Endothelial cell (in vitro differentiated cells): ENCODE measurements around the gene TMCO1. TPM values are rescaled to one million over a fixed set of nuclear protein-coding genes. Genes with fewer than 3 reads are reported as not detected.
"Not testable (repeated sequence)": the region's sequence is repeated elsewhere in the genome, so short reads cannot be mapped to it uniquely, and the experiment has no call there.

ENCODE experiments used
- DNase-seq: peaks from one replicate; pipeline ENCODE4 v3.0.0; 2021; ENCODE audit warnings: low spot score
- H3K27ac Mint-ChIP-seq: one replicate; pipeline ENCODE4 v1.8.0; 2021; ENCODE audit warnings: mixed read lengths, inconsistent platforms; ENCODE audit not compliant: unreplicated experiment
- H3K27me3 Mint-ChIP-seq: one replicate; pipeline ENCODE4 v1.8.0; 2021; ENCODE audit warnings: mild to moderate bottlenecking, moderate library complexity, mixed read lengths, inconsistent platforms; ENCODE audit not compliant: unreplicated experiment
- H3K36me3 Mint-ChIP-seq: one replicate; pipeline ENCODE4 v1.8.0; 2021; ENCODE audit warnings: mild to moderate bottlenecking, low read depth, mixed read lengths, inconsistent platforms; ENCODE audit not compliant: unreplicated experiment
- H3K4me1 Mint-ChIP-seq: one replicate; pipeline ENCODE4 v1.8.0; 2021; ENCODE audit warnings: mild to moderate bottlenecking, mixed read lengths, inconsistent platforms; ENCODE audit not compliant: unreplicated experiment
- H3K4me3 Mint-ChIP-seq: one replicate; pipeline ENCODE4 v1.8.0; 2021; ENCODE audit warnings: mild to moderate bottlenecking, mixed read lengths, inconsistent platforms; ENCODE audit not compliant: unreplicated experiment
- H3K9me3 Mint-ChIP-seq: one replicate; pipeline ENCODE4 v1.8.0; 2021; ENCODE audit warnings: mixed read lengths, inconsistent platforms; ENCODE audit not compliant: unreplicated experiment
- total RNA-seq: library from RNA; stranded (reverse); fragmentation: NEBNext Ultra II Directional; extraction: Animal tissue kit (Norgen Biotek cat#: 25700); gene quantifications from one replicate; pipeline ENCODE4 v1.2.1, GENCODE V29; 2021; ENCODE audit not compliant: unreplicated experiment
- TF ChIP-seq, protein P1 (sequence below): fragments of 200-600 bp; sonication (generic); IDR thresholded peaks from one replicate; pipeline ENCODE4 v1.5.0; 2021; ENCODE audit warnings: antibody characterized with exemption; ENCODE audit not compliant: unreplicated experiment

Gene TMCO1
- total RNA-seq, 1 donor from 2014 or later = 98.3 TPM

DNA sequence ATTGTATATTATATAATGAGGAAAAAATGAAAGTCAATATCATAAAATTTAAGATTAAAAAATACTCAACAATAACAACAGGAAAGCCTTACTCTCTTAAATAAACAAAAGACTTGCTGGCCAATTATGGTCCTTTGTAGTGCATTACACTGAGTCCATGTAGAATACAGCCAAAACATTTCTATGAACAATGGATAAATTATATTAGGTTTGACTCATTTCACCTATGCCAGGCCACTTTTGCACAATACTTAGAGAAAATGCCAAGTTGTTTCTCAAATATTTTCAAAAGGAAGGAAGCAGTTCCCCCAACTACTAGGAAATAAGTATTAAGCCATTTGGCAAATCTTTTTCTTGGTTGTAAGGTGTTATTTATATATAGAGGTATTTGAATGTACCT is 38.9 kb upstream of the TMCO1 start:
- H3K4me1 Mint-ChIP-seq = no peaks in the 10 kb centered on the region
- TF ChIP-seq, protein P1, sequence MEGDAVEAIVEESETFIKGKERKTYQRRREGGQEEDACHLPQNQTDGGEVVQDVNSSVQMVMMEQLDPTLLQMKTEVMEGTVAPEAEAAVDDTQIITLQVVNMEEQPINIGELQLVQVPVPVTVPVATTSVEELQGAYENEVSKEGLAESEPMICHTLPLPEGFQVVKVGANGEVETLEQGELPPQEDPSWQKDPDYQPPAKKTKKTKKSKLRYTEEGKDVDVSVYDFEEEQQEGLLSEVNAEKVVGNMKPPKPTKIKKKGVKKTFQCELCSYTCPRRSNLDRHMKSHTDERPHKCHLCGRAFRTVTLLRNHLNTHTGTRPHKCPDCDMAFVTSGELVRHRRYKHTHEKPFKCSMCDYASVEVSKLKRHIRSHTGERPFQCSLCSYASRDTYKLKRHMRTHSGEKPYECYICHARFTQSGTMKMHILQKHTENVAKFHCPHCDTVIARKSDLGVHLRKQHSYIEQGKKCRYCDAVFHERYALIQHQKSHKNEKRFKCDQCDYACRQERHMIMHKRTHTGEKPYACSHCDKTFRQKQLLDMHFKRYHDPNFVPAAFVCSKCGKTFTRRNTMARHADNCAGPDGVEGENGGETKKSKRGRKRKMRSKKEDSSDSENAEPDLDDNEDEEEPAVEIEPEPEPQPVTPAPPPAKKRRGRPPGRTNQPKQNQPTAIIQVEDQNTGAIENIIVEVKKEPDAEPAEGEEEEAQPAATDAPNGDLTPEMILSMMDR = no peak
- no peaks in the 10 kb centered on the region for H3K36me3 Mint-ChIP-seq
- no peaks in the 10 kb centered on the region for H3K9me3 Mint-ChIP-seq
- DNase-seq = no peak
- no peak overlapping the region for H3K27ac Mint-ChIP-seq
- no peak overlapping the region for H3K4me3 Mint-ChIP-seq
- H3K27me3 Mint-ChIP-seq = peaks cover 1% of the 10 kb centered on the region

DNA sequence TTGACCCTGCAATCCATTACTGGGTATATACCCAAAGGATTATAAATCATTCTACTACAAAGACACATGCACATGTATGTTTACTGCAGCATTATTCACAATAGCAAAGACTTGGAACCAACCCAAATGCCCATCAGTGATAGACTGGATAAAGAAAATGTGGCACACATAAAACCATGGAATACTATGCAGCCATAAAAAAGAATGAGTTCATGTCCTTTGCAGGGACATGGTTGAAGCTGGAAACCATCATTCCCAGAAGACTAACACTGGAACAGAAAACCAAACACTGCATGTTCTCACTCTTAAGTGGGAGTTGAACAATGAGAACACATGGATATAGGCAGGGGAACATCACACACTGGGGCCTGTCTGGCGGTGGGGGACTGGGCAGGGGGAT is 35.8 kb upstream of the TMCO1 start:
- H3K27ac Mint-ChIP-seq, H3K36me3 Mint-ChIP-seq, H3K4me3 Mint-ChIP-seq, DNase-seq, H3K9me3 Mint-ChIP-seq, H3K4me1 Mint-ChIP-seq, H3K27me3 Mint-ChIP-seq: not testable (repeated sequence)

DNA sequence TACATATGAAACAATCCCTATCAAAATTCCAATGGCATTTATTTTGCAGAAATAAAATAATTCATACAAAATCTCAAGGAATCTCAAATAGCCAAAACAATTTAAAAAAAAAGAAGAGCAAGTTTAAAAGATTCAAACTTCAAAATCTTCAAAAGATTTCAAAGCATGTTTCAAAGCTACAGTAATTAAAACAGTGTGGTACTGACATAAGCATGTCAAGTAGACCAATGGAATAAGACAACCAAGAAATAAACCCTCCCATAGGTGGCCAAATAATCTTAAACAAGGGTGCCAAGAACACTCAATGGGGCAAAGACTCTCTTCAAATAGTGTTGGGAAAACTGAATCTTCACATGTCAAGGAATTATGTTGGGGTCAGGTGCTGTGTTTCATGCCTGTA is 30.7 kb upstream of the TMCO1 start:
- Mint-ChIP-seq H3K9me3 (no peaks in the 10 kb centered on the region), H3K4me1 (no peaks in the 10 kb centered on the region), H3K27ac (no peak overlapping the region), H3K4me3 (no peak overlapping the region), H3K36me3 (no peaks in the 10 kb centered on the region), H3K27me3 (peaks cover 1% of the 10 kb centered on the region)
- no peak for DNase-seq
- TF ChIP-seq, protein P1 = no peak

DNA sequence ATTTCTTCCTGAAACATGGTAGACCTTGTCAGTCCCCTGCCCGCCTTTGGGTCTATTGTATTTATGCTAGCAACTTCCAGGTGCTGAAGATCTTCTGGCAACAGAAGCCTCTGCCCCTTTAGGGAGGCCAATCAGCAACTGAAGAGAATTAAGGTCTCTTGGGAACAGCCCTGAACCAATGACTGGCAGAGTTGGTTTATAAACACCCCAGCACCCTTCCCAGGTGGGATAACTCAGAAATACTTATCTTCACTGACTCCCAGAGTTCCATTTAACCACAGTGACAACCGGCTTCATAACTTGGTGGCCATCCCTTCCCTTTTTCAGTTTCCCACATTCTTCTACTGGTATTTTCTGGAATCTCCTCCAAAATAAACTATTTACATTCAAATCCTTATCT is 27.2 kb upstream of the TMCO1 start:
- no peak for DNase-seq

DNA sequence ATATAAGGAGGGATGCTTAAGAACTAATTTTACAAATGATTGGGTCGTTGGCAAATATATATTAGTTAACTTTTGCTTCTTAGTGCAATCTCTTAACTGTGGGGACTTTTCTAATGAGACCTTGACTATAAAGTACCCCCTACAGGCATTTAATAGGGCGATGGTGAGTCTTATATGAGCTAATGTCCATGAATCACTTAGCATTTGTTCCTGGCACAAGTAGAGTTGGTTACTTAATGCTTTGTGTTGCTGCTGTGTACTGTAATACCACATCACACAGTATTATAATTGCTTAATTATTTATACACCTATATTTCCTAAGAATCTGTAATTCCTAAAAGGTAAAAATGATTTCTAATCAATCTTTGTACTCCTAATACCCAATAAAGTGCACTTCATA is 25.3 kb upstream of the TMCO1 start:
- Mint-ChIP-seq H3K27me3 (no peaks in the 10 kb centered on the region), H3K4me1 (no peaks in the 10 kb centered on the region), H3K36me3 (no peaks in the 10 kb centered on the region), H3K9me3 (no peaks in the 10 kb centered on the region), H3K4me3 (no peak overlapping the region), H3K27ac (no peak overlapping the region)
- DNase-seq = no peak
- TF ChIP-seq, protein P1 = no peak

More for the DNA sequence above, 27.2 kb upstream of the TMCO1 start:
- no peaks in the 10 kb centered on the region for H3K36me3 Mint-ChIP-seq
- H3K4me1 Mint-ChIP-seq = no peaks in the 10 kb centered on the region
- H3K27me3 Mint-ChIP-seq = no peaks in the 10 kb centered on the region
- H3K9me3 Mint-ChIP-seq = no peaks in the 10 kb centered on the region
- no peak overlapping the region for H3K4me3 Mint-ChIP-seq
- TF ChIP-seq, protein P1 = no peak
- no peak overlapping the region for H3K27ac Mint-ChIP-seq

DNA sequence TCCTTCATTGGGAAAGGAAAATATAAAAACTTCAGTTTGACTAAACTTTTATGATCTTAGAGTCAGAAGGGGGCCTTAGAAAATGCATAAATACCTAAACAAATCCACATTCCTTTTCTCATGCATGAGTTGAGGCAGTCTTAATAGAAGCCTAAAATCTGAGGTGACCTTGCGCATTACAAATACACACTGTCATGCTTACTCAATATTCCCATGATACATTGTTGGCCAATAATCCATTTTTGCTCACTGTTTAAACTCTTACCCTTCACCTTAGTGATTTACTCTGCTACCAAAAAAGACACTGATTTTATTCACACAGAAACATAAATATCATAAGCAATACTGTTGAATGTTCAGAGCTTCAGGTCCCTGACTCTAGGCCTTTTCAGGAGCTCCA is 19.1 kb upstream of the TMCO1 start:
- DNase-seq = no peak
- Mint-ChIP-seq H3K27ac (no peak overlapping the region), H3K4me1 (no peaks in the 10 kb centered on the region), H3K36me3 (peaks cover 6% of the 10 kb centered on the region), H3K9me3 (no peaks in the 10 kb centered on the region), H3K4me3 (no peak overlapping the region), H3K27me3 (no peaks in the 10 kb centered on the region)
- TF ChIP-seq, protein P1 = no peak

DNA sequence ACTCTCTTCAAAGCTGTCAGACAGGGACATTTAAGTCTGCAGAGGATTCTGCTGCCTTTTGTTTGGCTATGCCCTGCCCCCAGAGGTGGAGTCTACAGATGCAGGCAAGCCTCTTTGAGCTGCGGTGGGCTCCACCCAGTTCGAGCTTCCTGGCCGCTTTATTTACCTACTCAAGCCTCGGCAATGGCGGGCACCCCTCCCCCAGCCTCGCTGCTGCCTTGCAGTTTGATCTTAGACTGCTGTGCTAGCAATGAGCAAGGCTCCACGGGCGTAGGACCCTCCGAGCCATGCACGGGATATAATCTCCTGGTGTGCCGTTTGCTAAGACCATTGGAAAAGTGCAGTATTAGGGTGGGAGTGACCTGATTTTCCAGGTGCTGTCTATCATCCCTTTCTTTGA is 14.9 kb upstream of the TMCO1 start:
- H3K4me1 Mint-ChIP-seq, H3K4me3 Mint-ChIP-seq, H3K9me3 Mint-ChIP-seq, H3K27ac Mint-ChIP-seq, H3K36me3 Mint-ChIP-seq, DNase-seq, H3K27me3 Mint-ChIP-seq: not testable (repeated sequence)

DNA sequence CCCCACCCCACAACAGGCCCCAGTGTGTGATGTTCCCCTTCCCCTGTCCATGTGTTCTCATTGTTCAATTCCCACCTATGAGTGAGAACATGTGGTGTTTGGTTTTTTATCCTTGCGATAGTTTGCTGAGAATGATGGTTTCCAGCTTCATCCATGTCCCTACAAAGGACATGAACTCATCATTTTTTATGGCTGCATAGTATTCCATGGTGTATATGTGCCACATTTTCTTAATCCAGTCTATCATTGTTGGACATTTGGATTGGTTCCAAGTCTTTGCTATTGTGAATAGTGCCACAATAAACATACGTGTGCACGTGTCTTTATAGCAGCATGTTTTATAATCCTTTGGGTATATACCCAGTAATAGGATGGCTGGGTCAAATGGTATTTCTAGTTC is 9.5 kb upstream of the TMCO1 start:
- H3K9me3 Mint-ChIP-seq, H3K4me1 Mint-ChIP-seq, DNase-seq, H3K27me3 Mint-ChIP-seq, H3K27ac Mint-ChIP-seq, H3K4me3 Mint-ChIP-seq, H3K36me3 Mint-ChIP-seq: not testable (repeated sequence)
